Rectal smooth muscle tissue (tissue), 1 donor: Measurements from ENCODE around the gene POGK.
"Not testable (repeated sequence)": the region's sequence is repeated elsewhere in the genome, so short reads cannot be mapped to it uniquely, and the experiment has no call there.

Source experiments
- H3K27ac ChIP-seq: one replicate; pipeline ENCODE4 v1.7.0; 2013; ENCODE audit warnings: low read depth, low read length, inconsistent platforms
- H3K27me3 ChIP-seq: one replicate; pipeline ENCODE4 v1.7.0; 2013; ENCODE audit warnings: low read length; ENCODE audit not compliant: control insufficient read depth, insufficient read depth
- H3K36me3 ChIP-seq: one replicate; pipeline ENCODE4 v1.7.0; 2013; ENCODE audit warnings: low read length; ENCODE audit not compliant: control insufficient read depth, insufficient read depth
- H3K4me1 ChIP-seq: one replicate; pipeline ENCODE4 v1.7.0; 2013; ENCODE audit warnings: low read length; ENCODE audit not compliant: control insufficient read depth, insufficient read depth
- H3K4me3 ChIP-seq: one replicate; pipeline ENCODE4 v1.7.0; 2013; ENCODE audit warnings: low read length
- H3K9ac ChIP-seq: one replicate; pipeline ENCODE4 v1.7.0; 2013; ENCODE audit warnings: low read length

POGK gene

GRCh38 chr1:166865926-166866325 is 26.7 kb downstream of the POGK start:
- H3K27me3 ChIP-seq = no peaks in the 10 kb centered on the region
- no peaks in the 10 kb centered on the region for H3K4me1 ChIP-seq
- peaks cover 16% of the 10 kb centered on the region for H3K36me3 ChIP-seq
- H3K27ac ChIP-seq = no peak overlapping the region
- H3K9ac ChIP-seq = no peak overlapping the region
- H3K4me3 ChIP-seq = no peak overlapping the region

GRCh38 chr1:166868639-166869038 is 29.4 kb downstream of the POGK start:
- H3K36me3 ChIP-seq = peaks cover 10% of the 10 kb centered on the region
- no peaks in the 10 kb centered on the region for H3K4me1 ChIP-seq
- H3K9ac ChIP-seq = no peak overlapping the region
- H3K27me3 ChIP-seq = no peaks in the 10 kb centered on the region
- H3K27ac ChIP-seq = no peak overlapping the region
- no peak overlapping the region for H3K4me3 ChIP-seq

GRCh38 chr1:166869318-166870099 is 30.2 kb downstream of the POGK start:
- H3K4me3 ChIP-seq = no peak overlapping the region
- H3K36me3 ChIP-seq = peaks cover 7% of the 10 kb centered on the region
- no peaks in the 10 kb centered on the region for H3K27me3 ChIP-seq
- H3K27ac ChIP-seq = no peak overlapping the region
- no peak overlapping the region for H3K9ac ChIP-seq
- H3K4me1 ChIP-seq = no peaks in the 10 kb centered on the region

GRCh38 chr1:166870584-166870983 is 31.3 kb downstream of the POGK start:
- no peaks in the 10 kb centered on the region for H3K27me3 ChIP-seq
- no peak overlapping the region for H3K27ac ChIP-seq
- peaks cover 7% of the 10 kb centered on the region for H3K36me3 ChIP-seq
- no peak overlapping the region for H3K9ac ChIP-seq
- no peak overlapping the region for H3K4me3 ChIP-seq
- peaks cover 5% of the 10 kb centered on the region for H3K4me1 ChIP-seq

GRCh38 chr1:166874464-166874863 is 35.2 kb downstream of the POGK start:
- Histone ChIP-seq H3K9ac (no peak overlapping the region), H3K4me3 (no peak overlapping the region), H3K27me3 (no peaks in the 10 kb centered on the region), H3K36me3 (no peaks in the 10 kb centered on the region), H3K27ac (no peak overlapping the region), H3K4me1 (peaks cover 8% of the 10 kb centered on the region)

- Histone ChIP-seq H3K4me1 (peaks cover 8% of the 10 kb centered on the region), H3K27ac (peak overlapping the region; percentile 93), H3K4me3 (peak overlapping the region; percentile 84), H3K36me3 (no peaks in the 10 kb centered on the region), H3K9ac (peak overlapping the region; percentile 49), H3K27me3 (no peaks in the 10 kb centered on the region)
Measured at GRCh38 chr1:166875302-166875733, 36.0 kb downstream of the POGK start.

- Histone ChIP-seq H3K27me3 (no peaks in the 10 kb centered on the region), H3K36me3 (no peaks in the 10 kb centered on the region), H3K9ac (peak within 1 kb of the TSS; percentile 73), H3K4me3 (peak within 1 kb of the TSS; percentile 84), H3K4me1 (peaks cover 8% of the 10 kb centered on the region), H3K27ac (peak within 1 kb of the TSS; percentile 93)
Measured at GRCh38 chr1:166875734-166876539, 36.7 kb downstream of the POGK start, which contains the start of gene TADA1. Gene TADA1, minus strand, starts transcription at chr1:166876264. Its CDS starts 31 bp downstream, at chr1:166876233.

- Histone ChIP-seq H3K4me1 (peaks cover 8% of the 10 kb centered on the region), H3K9ac (no peak overlapping the region), H3K27me3 (no peaks in the 10 kb centered on the region), H3K36me3 (no peaks in the 10 kb centered on the region), H3K27ac (peak overlapping the region; percentile 51), H3K4me3 (peak overlapping the region; percentile 71)
Measured at GRCh38 chr1:166876540-166876838, 37.2 kb downstream of the POGK start.

GRCh38 chr1:166878173-166878917 is 39.1 kb downstream of the POGK start:
- not testable (repeated sequence) for H3K36me3 ChIP-seq, H3K27me3 ChIP-seq, H3K9ac ChIP-seq, H3K4me3 ChIP-seq, H3K4me1 ChIP-seq, H3K27ac ChIP-seq

- no peak overlapping the region for H3K9ac ChIP-seq
- H3K4me3 ChIP-seq = no peak overlapping the region
- H3K4me1 ChIP-seq = peaks cover 11% of the 10 kb centered on the region
- H3K27me3 ChIP-seq = peaks cover 5% of the 10 kb centered on the region
- H3K27ac ChIP-seq = no peak overlapping the region
- no peaks in the 10 kb centered on the region for H3K36me3 ChIP-seq
Measured at GRCh38 chr1:166882893-166883292, 43.6 kb downstream of the POGK start.

- peak overlapping the region; percentile 6 for H3K4me3 ChIP-seq
- no peak overlapping the region for H3K9ac ChIP-seq
- H3K36me3 ChIP-seq = no peaks in the 10 kb centered on the region
- H3K27ac ChIP-seq = no peak overlapping the region
- H3K27me3 ChIP-seq = peaks cover 5% of the 10 kb centered on the region
- peaks cover 11% of the 10 kb centered on the region for H3K4me1 ChIP-seq
Measured at GRCh38 chr1:166884040-166884642, 44.9 kb downstream of the POGK start.

- peaks cover 11% of the 10 kb centered on the region for H3K4me1 ChIP-seq
- no peak overlapping the region for H3K9ac ChIP-seq
Measured at GRCh38 chr1:166884971-166885370, 45.7 kb downstream of the POGK start.

More at GRCh38 chr1:166884971-166885370, 45.7 kb downstream of the POGK start:
- Histone ChIP-seq H3K27ac (no peak overlapping the region), H3K36me3 (no peaks in the 10 kb centered on the region), H3K27me3 (peaks cover 5% of the 10 kb centered on the region), H3K4me3 (no peak overlapping the region)
